SK-N-SH (cell line): ENCODE data around the gene FERMT2. TPM values are rescaled to one million over a fixed set of nuclear protein-coding genes. Genes with fewer than 3 reads are reported as not detected.

Experiments
- CTCF ChIA-PET: fragments of 300-600, 350-600 bp; formaldehyde crosslinking; extraction: SDS; loops from one replicate; lab custom pipeline; 2021; lab: Yijun Ruan, JAX
- POLR2A ChIA-PET: fragments of 350-600 bp; sonication (Branson Sonifier 250); formaldehyde crosslinking; extraction: SDS; loops from one replicate; lab custom pipeline; 2020; ENCODE audit warnings: antibody characterized with exemption, inconsistent platforms; lab: Yijun Ruan, JAX
- DNase-seq: peaks from one replicate; pipeline ENCODE4 v3.0.0; 2012
- H2AFZ ChIP-seq: fragments of 200-600 bp; sonication (generic); 2 replicates; pipeline ENCODE4 v1.8.1; 2016; ENCODE audit warnings: antibody characterized with exemption, mild to moderate bottlenecking, low read depth
- H3F3A ChIP-seq: fragments of 200-600 bp; sonication (generic); replicated peaks from 2 replicates; pipeline ENCODE3; 2016; ENCODE audit warnings: antibody characterized with exemption, mild to moderate bottlenecking; ENCODE audit not compliant: insufficient read depth
- H3K27ac ChIP-seq, 2 experiments: fragments of 200-500 bp in 1 of 2; fragments of 200-600 bp in 1 of 2; sonication (Bioruptor generic) in 1 of 2; sonication (generic), shearing (Covaris generic) in 1 of 2; 2 replicates each; pipeline versions ENCODE4 v1.5.1 to v1.6.1; 2014 to 2016; ENCODE audit warnings: low read depth in 2 of 2, inconsistent platforms in 1 of 2, low read length in 1 of 2, mild to moderate bottlenecking in 1 of 2, mixed read lengths in 1 of 2
- H3K27me3 ChIP-seq: fragments of 200-600 bp; sonication (generic), shearing (Covaris generic); 2 replicates; pipeline ENCODE4 v1.6.1; 2016; ENCODE audit warnings: mixed run types; ENCODE audit not compliant: insufficient read depth
- H3K36me3 ChIP-seq, 2 experiments: fragments of 200-500 bp in 1 of 2; fragments of 200-600 bp in 1 of 2; sonication (Bioruptor generic) in 1 of 2; sonication (generic) in 1 of 2; replicated peaks in 1 of 2; 2 replicates each; pipeline versions ENCODE3 to v1.5.1; 2014 to 2016; ENCODE audit warnings: low read length in 1 of 2, mild to moderate bottlenecking in 1 of 2; ENCODE audit not compliant: insufficient read depth in 2 of 2, control insufficient read depth in 1 of 2
- H3K4me1 ChIP-seq, 2 experiments: fragments of 200-500 bp in 1 of 2; fragments of 200-600 bp in 1 of 2; sonication (Bioruptor generic) in 1 of 2; sonication (generic), shearing (Covaris generic) in 1 of 2; 2 replicates each; pipeline versions ENCODE4 v1.5.1 to v1.6.1; 2014 to 2016; ENCODE audit warnings: low read depth in 1 of 2, low read length in 1 of 2, mixed run types in 1 of 2; ENCODE audit not compliant: insufficient read depth in 2 of 2, control insufficient read depth in 1 of 2
- H3K4me2 ChIP-seq: fragments of 200-600 bp; sonication (generic), shearing (Covaris generic); 2 replicates; pipeline ENCODE4 v1.6.1; 2017; ENCODE audit warnings: mixed run types
- H3K4me3 ChIP-seq, 2 experiments: fragments of 200-500 bp in 1 of 2; fragments of 200-600 bp in 1 of 2; sonication (Bioruptor generic) in 1 of 2; sonication (generic), shearing (Covaris generic) in 1 of 2; 2 replicates each; pipeline versions ENCODE4 v1.5.1 to v1.8.1; 2014 to 2016; ENCODE audit warnings: low read depth in 2 of 2, inconsistent platforms in 1 of 2, low read length in 1 of 2, mild to moderate bottlenecking in 1 of 2, mixed read lengths in 1 of 2, moderate library complexity in 1 of 2
- H3K79me2 ChIP-seq: fragments of 200-600 bp; sonication (generic); 2 replicates; pipeline ENCODE4 v1.8.1; 2017; ENCODE audit warnings: mild to moderate bottlenecking; ENCODE audit not compliant: insufficient read depth
- H3K9ac ChIP-seq: fragments of 200-600 bp; sonication (generic); 2 replicates; pipeline ENCODE4 v1.6.1; 2017; ENCODE audit warnings: mixed run types
- H3K9me2 ChIP-seq: fragments of 200-600 bp; sonication (generic); 2 replicates; pipeline ENCODE4 v1.6.1; 2017; ENCODE audit warnings: mixed run types
- H3K9me3 ChIP-seq: fragments of 200-600 bp; sonication (generic); 2 replicates; pipeline ENCODE4 v1.6.1; 2017; ENCODE audit warnings: mixed run types, mild to moderate bottlenecking, moderate library complexity
- H4K20me1 ChIP-seq: fragments of 200-600 bp; sonication (generic); 2 replicates; pipeline ENCODE4 v1.6.1; 2017; ENCODE audit warnings: mild to moderate bottlenecking, mixed run types; ENCODE audit not compliant: insufficient read depth
- CHD2 ChIP-seq: fragments of 150-350 bp; IDR thresholded peaks from 2 replicates; pipeline ENCODE4 v1.6.1; 2018; ENCODE audit warnings: low read length; ENCODE audit not compliant: partially characterized antibody
- EZH2phosphoT487 ChIP-seq: fragments of 200-600 bp; sonication (generic); IDR thresholded peaks from 2 replicates; pipeline ENCODE4 v1.6.1; 2017; ENCODE audit warnings: low read depth, mixed run types, mild to moderate bottlenecking, antibody characterized with exemption, moderate library complexity, borderline replicate concordance
- FOSL2 ChIP-seq: IDR thresholded peaks from 2 replicates; pipeline ENCODE4 v1.4.0; 2012; ENCODE audit warnings: low read depth, mild to moderate bottlenecking, moderate library complexity, borderline replicate concordance
- FOXM1 ChIP-seq: IDR thresholded peaks from 2 replicates; pipeline ENCODE4 v1.4.0; 2012; ENCODE audit warnings: low read depth, mild to moderate bottlenecking
- GABPA ChIP-seq: IDR thresholded peaks from 2 replicates; pipeline ENCODE4 v1.4.0; 2012; ENCODE audit warnings: low read depth, mild to moderate bottlenecking
- GATA2 ChIP-seq: sonication (generic); formaldehyde crosslinking; IDR thresholded peaks from 2 replicates; pipeline ENCODE4 v1.5.0; 2020; ENCODE audit warnings: mild to moderate bottlenecking, missing genetic modification reagents
- JUND ChIP-seq: IDR thresholded peaks from 2 replicates; pipeline ENCODE4 v1.4.0; 2012
- MEF2A ChIP-seq: IDR thresholded peaks from 2 replicates; pipeline ENCODE4 v1.4.0; 2012; ENCODE audit warnings: low read depth, borderline replicate concordance
- MXI1 ChIP-seq: IDR thresholded peaks from 2 replicates; pipeline ENCODE4 v1.6.1; 2012; ENCODE audit warnings: mild to moderate bottlenecking, low read depth, low read length, improper control_type of control experiment
- POLR2AphosphoS5 ChIP-seq: IDR thresholded peaks from 2 replicates; pipeline ENCODE4 v1.6.1; 2012; ENCODE audit warnings: low read depth, low read length
- RAD21 ChIP-seq: IDR thresholded peaks from 2 replicates; pipeline ENCODE4 v1.6.1; 2012; ENCODE audit warnings: mild to moderate bottlenecking, low read length
- RCOR1 ChIP-seq: fragments of 150-350 bp; IDR thresholded peaks from 2 replicates; pipeline ENCODE4 v1.6.1; 2017; ENCODE audit warnings: antibody characterized with exemption, low read length
- RXRA ChIP-seq: IDR thresholded peaks from 2 replicates; pipeline ENCODE4 v1.4.0; 2012; ENCODE audit warnings: low read depth, mild to moderate bottlenecking, borderline replicate concordance
- SIN3A ChIP-seq: IDR thresholded peaks from 2 replicates; pipeline ENCODE4 v1.6.1; 2012; ENCODE audit warnings: low read depth, mild to moderate bottlenecking, low read length, moderate library complexity, borderline replicate concordance
- SMC3 ChIP-seq: IDR thresholded peaks from 2 replicates; pipeline ENCODE4 v1.6.1; 2012; ENCODE audit warnings: low read depth, low read length, improper control_type of control experiment
- TAF1 ChIP-seq: IDR thresholded peaks from 2 replicates; pipeline ENCODE4 v1.6.1; 2012; ENCODE audit warnings: low read depth, mild to moderate bottlenecking, low read length, moderate library complexity, borderline replicate concordance
- TCF12 ChIP-seq: IDR thresholded peaks from 2 replicates; pipeline ENCODE4 v1.4.0; 2012
- TEAD4 ChIP-seq: IDR thresholded peaks from 2 replicates; pipeline ENCODE4 v1.4.0; 2012; ENCODE audit warnings: mild to moderate bottlenecking, borderline replicate concordance; ENCODE audit not compliant: insufficient read depth
- WGBS: methylation state at CpG from one replicate; pipeline ENCODE4 v1.1.6; 2017; ENCODE audit warnings: low lambda C conversion rate; 5-methylcytosine and 5-hydroxymethylcytosine counted together
- polyA plus RNA-seq, 3 experiments: library from polyadenylated mRNA; depleted of rRNA; stranded (reverse); fragments of >200 nt; gene quantifications; 2 replicates each; pipeline ENCODE4 v1.2.3, GENCODE V29; 2012
- TF ChIP-seq, protein P1 (sequence below): fragments of 150-350 bp; IDR thresholded peaks from 2 replicates; pipeline ENCODE4 v1.6.1; 2016; ENCODE audit warnings: mild to moderate bottlenecking, low read depth, low read length
- TF ChIP-seq, protein P2 (sequence below): IDR thresholded peaks from 2 replicates; pipeline ENCODE4 v1.4.0; 2012; ENCODE audit warnings: low read depth, borderline replicate concordance

FERMT2 gene
- polyA plus RNA-seq, 1 of the 3 experiments (the other 2 are of a cell fraction), result 40.1 TPM

DNA sequence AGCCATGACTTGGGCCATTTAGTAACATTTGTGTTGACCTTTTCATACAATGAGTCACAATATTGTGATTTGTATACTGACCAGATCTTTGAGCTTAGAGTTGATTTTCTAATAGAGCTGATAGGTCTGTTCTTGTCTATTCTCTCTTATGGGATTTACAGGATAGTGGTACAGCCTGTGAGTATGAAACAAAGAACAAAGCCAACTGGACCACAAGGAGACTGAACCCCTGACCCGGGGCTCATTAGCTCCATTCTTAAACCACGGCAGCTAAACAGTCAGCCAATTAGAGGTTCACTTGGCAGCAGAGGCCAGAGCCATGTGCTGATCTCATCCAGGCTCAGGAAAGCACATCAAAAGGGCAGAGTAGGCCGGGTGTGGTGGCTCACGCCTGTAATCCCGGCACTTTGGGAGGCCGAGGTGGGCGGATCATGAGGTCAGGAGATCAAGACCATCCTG lies 100.4 kb downstream of the FERMT2 start:
- no peak overlapping the region for H3K4me3 ChIP-seq
- H4K20me1 ChIP-seq, result no peaks in the 10 kb centered on the region
- POLR2A ChIA-PET, result no interaction called here
- no peak overlapping the region for H2AFZ ChIP-seq
- peaks cover 9 to 11% of the 10 kb centered on the region in 2 experiments; a peak in 3 of 4 replicates for H3K4me1 ChIP-seq
- H3K4me2 ChIP-seq, result no peak overlapping the region
- CTCF ChIA-PET, result interaction anchor here (0.8 kb wide), 1 partner anchor 21 kb away, joined by 3 read pairs; no protein-coding TSS in a partner anchor
- no peak overlapping the region for H3K27ac ChIP-seq
- TF ChIP-seq TCF12 (no peak), FOSL2 (no peak), GABPA (no peak), EZH2phosphoT487 (no peak), MEF2A (no peak), JUND (no peak), RCOR1 (no peak), SMC3 (no peak), SIN3A (no peak), TAF1 (no peak), RAD21 (no peak), MXI1 (no peak), RXRA (no peak), CHD2 (no peak), POLR2AphosphoS5 (no peak), GATA2 (no peak), FOXM1 (no peak), TEAD4 (no peak)
- TF ChIP-seq, protein P1, sequence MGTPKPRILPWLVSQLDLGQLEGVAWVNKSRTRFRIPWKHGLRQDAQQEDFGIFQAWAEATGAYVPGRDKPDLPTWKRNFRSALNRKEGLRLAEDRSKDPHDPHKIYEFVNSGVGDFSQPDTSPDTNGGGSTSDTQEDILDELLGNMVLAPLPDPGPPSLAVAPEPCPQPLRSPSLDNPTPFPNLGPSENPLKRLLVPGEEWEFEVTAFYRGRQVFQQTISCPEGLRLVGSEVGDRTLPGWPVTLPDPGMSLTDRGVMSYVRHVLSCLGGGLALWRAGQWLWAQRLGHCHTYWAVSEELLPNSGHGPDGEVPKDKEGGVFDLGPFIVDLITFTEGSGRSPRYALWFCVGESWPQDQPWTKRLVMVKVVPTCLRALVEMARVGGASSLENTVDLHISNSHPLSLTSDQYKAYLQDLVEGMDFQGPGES, result no peak
- TF ChIP-seq, protein P2, sequence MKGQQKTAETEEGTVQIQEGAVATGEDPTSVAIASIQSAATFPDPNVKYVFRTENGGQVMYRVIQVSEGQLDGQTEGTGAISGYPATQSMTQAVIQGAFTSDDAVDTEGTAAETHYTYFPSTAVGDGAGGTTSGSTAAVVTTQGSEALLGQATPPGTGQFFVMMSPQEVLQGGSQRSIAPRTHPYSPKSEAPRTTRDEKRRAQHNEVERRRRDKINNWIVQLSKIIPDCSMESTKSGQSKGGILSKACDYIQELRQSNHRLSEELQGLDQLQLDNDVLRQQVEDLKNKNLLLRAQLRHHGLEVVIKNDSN, result no peak
- TF ChIP-seq, all 33 proteins: peak for 0
- Histone ChIP-seq H3K79me2 (no peaks in the 10 kb centered on the region), H3K9me3 (no peaks in the 10 kb centered on the region), H3K9me2 (no peaks in the 10 kb centered on the region), H3K9ac (no peak overlapping the region), H3F3A (peaks cover 29% of the 10 kb centered on the region), H3K36me3 (peaks cover 0 to 5% of the 10 kb centered on the region in 2 experiments), H3K27me3 (no peaks in the 10 kb centered on the region)
- DNase-seq, result no peak
- WGBS, result 80% methylated on average over 7 of the region's 7 CpGs
